Gastroesophageal sphincter (tissue), 4 donors: Measurements from ENCODE around the gene SETD1B. TPM values are rescaled to one million over a fixed set of nuclear protein-coding genes. Genes with fewer than 3 reads are reported as not detected.

Experiments
- ATAC-seq: fragments of 150-250 bp; one replicate; pipeline ENCODE4 v1.9.1; 2016; ENCODE audit warnings: mild to moderate bottlenecking, moderate library complexity
- H3K27ac ChIP-seq, 4 donors: fragments of 200-600 bp; sonication (generic) in 3 of 4; 1 replicate in 3 of 4; 2 replicates in 1 of 4; pipeline ENCODE4 v1.5.1; 2016 to 2019
- H3K27me3 ChIP-seq: fragments of 200-600 bp; sonication (generic); one replicate; pipeline ENCODE4 v1.5.1; 2019
- H3K36me3 ChIP-seq, 2 donors: fragments of 200-600 bp; sonication (generic); one replicate each; pipeline ENCODE4 v1.5.1; 2019; ENCODE audit warnings: control low read depth in 1 of 2
- H3K4me1 ChIP-seq, 3 donors: fragments of 200-600 bp; sonication (generic); 1 replicate in 2 of 3; 2 replicates in 1 of 3; pipeline ENCODE4 v1.5.1; 2016 to 2019; ENCODE audit warnings: control low read depth in 2 of 3
- H3K4me3 ChIP-seq, 2 donors: fragments of 200-600 bp; sonication (generic); one replicate each; pipeline ENCODE4 v1.5.1; 2019; ENCODE audit warnings: mild to moderate bottlenecking in 1 of 2, moderate library complexity in 1 of 2
- H3K9me3 ChIP-seq, 3 donors: fragments of 200-600 bp; sonication (generic); one replicate each; pipeline ENCODE4 v1.5.1; 2017 to 2019; ENCODE audit warnings: control low read depth in 2 of 3
- EP300 ChIP-seq: sonication (generic); formaldehyde crosslinking; IDR thresholded peaks from one replicate; pipeline ENCODE4 v1.6.1; 2017; ENCODE audit warnings: antibody characterized with exemption, mild to moderate bottlenecking
- POLR2A ChIP-seq, 2 donors: fragments of 450-650 bp; IDR thresholded peaks; one replicate each; pipeline ENCODE4 v1.6.1; 2017; ENCODE audit warnings: antibody characterized with exemption in 2 of 2, mild to moderate bottlenecking in 2 of 2, moderate library complexity in 1 of 2
- POLR2AphosphoS5 ChIP-seq: sonication (generic); formaldehyde crosslinking; IDR thresholded peaks from one replicate; pipeline ENCODE4 v1.6.1; 2017; ENCODE audit warnings: antibody characterized with exemption
- WGBS, 2 donors: methylation state at CpG; one replicate each; pipeline ENCODE4 v1.1.5; 2018; ENCODE audit warnings: low coverage in 1 of 2; 5-methylcytosine and 5-hydroxymethylcytosine counted together
- total RNA-seq, 4 donors: library from RNA; depleted of rRNA; stranded (reverse); fragments of >200 nt; gene quantifications; one replicate each; pipeline ENCODE4 v1.1.0, GENCODE V29; 2016
- TF ChIP-seq, protein P1 (sequence below), 4 experiments: fragments of 200-600 bp in 2 of 4; fragments of 450-650 bp in 2 of 4; sonication (generic) in 1 of 4; IDR thresholded peaks; one replicate each; pipeline ENCODE4 v1.5.1; 2017 to 2019; ENCODE audit warnings: antibody characterized with exemption in 4 of 4, mild to moderate bottlenecking in 2 of 4, moderate library complexity in 2 of 4

The SETD1B gene
- total RNA-seq, 4 donors from 2014 or later = 9.6 to 25.1 (median 20.3) TPM

DNA sequence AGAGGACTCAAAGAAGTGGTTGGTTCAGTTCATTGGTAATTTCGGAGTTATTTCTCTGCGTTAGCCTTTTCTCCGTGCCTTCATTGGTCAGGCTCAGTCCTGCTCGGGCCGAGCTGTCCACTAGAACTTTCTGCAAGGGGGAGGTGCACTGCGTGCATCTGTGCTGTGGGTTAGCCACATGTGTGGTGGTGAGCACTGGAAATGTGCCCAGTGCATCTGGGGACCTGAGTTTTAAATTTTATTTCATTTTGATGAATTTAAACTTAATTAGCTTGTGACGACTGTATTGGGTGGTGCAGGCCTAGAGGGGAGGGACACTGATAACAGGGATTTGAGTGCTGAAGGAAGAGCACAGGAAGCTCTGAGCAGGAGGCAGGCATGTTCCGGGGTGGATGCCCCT, 24.5 kb downstream of the SETD1B start:
- peak overlapping the region in 1 of 4 donors; percentile 16 for H3K27ac ChIP-seq
- TF ChIP-seq, protein P1, sequence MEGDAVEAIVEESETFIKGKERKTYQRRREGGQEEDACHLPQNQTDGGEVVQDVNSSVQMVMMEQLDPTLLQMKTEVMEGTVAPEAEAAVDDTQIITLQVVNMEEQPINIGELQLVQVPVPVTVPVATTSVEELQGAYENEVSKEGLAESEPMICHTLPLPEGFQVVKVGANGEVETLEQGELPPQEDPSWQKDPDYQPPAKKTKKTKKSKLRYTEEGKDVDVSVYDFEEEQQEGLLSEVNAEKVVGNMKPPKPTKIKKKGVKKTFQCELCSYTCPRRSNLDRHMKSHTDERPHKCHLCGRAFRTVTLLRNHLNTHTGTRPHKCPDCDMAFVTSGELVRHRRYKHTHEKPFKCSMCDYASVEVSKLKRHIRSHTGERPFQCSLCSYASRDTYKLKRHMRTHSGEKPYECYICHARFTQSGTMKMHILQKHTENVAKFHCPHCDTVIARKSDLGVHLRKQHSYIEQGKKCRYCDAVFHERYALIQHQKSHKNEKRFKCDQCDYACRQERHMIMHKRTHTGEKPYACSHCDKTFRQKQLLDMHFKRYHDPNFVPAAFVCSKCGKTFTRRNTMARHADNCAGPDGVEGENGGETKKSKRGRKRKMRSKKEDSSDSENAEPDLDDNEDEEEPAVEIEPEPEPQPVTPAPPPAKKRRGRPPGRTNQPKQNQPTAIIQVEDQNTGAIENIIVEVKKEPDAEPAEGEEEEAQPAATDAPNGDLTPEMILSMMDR (IDR thresholded peaks at IDR 0.05) = no peak
- TF ChIP-seq POLR2AphosphoS5 = no peak
- TF ChIP-seq POLR2A (IDR thresholded peaks at IDR 0.05) = no peak
- TF ChIP-seq EP300 = no peak
- H3K4me1 ChIP-seq = peaks cover 0 to 25% (median 0%) of the 10 kb centered on the region in 3 donors
- H3K27me3 ChIP-seq = no peaks in the 10 kb centered on the region
- peaks cover 0 to 95% of the 10 kb centered on the region in 2 donors for H3K36me3 ChIP-seq
- ATAC-seq = no peak
- H3K9me3 ChIP-seq = no peaks in the 10 kb centered on the region
- WGBS, 2 donors = 72 to 90% methylated on average over 5 to 6 of the region's 8 CpGs
- no peak overlapping the region for H3K4me3 ChIP-seq

DNA sequence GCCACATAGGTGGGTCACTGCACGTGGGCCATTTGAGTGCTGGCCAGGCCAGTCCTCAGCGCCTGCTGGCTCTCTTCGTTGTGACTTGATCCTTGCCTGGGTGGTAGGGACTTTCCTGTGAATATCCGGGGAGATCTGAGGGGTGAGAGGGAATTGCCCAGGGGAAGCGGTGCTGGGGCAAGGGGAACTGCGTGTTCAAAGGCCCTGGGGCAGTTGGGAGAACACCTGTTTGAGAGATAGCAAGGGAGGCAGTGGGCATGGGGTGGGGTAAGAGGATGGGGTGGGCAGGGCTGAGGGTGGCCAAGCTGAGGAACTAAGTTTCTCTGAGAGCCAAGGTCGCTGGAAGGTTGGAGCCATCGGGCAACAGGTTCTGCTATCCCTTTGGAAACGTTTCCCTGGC, 25.0 kb downstream of the SETD1B start:
- Histone ChIP-seq H3K36me3 (peaks cover 0 to 90% of the 10 kb centered on the region in 2 donors), H3K4me3 (no peak overlapping the region), H3K27ac (peak overlapping the region in 3 of 4 donors; percentile 0 to 39 (median 16)), H3K4me1 (peaks cover 0 to 25% (median 0%) of the 10 kb centered on the region in 3 donors), H3K27me3 (no peaks in the 10 kb centered on the region), H3K9me3 (no peaks in the 10 kb centered on the region)
- TF ChIP-seq, protein P1 (IDR thresholded peaks at IDR 0.05) = no peak
- TF ChIP-seq EP300 (no peak), POLR2A (IDR thresholded peaks at IDR 0.05) (no peak), POLR2AphosphoS5 (no peak)
- ATAC-seq = no peak
- WGBS, 2 donors = 82 to 87% methylated on average over 4 of the region's 9 CpGs

DNA sequence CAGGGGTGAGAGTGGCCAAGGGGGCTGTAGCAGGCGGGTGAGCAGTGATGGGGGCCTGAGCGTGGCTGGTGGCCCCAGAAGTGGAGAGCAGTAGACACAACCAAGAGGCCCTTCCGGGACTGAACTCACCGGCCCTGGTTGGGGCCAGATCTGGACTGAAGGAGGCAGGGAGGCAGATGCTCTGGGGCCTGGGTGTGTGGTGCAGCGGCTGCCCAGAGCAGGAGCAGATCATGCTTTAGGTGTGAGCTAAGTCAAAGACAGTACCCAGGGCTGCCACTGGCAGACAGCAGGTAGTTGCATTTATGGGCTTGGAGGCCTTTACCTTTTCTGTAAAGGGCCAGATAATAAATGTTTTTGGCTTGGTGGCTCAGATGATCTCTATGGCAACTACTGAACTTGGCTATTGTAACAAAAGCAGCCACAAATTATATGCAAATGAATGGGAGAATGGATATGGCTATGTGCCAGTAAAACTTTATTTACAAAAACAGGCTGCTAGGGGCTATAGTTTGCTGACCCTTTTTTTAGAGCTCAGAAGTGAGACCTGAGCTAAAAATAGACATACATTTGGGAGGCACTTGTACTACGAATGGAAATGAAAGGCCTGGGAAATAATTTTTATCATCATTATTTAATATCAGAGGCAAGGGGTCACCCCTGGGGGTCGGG, 25.6 kb downstream of the SETD1B start:
- H3K27me3 ChIP-seq = no peaks in the 10 kb centered on the region
- H3K9me3 ChIP-seq = no peaks in the 10 kb centered on the region
- 33 to 71% methylated on average over 1 to 4 of the region's 7 CpGs for WGBS, 2 donors
- TF ChIP-seq, protein P1 (IDR thresholded peaks at IDR 0.05) = peak in 1 of 4 experiments; percentile 13
- no peak for TF ChIP-seq POLR2A (IDR thresholded peaks at IDR 0.05)
- ATAC-seq = no peak
- peak overlapping the region in 3 of 4 donors; percentile 0 to 39 (median 16) for H3K27ac ChIP-seq
- H3K4me3 ChIP-seq = no peak overlapping the region
- H3K36me3 ChIP-seq = peaks cover 0 to 84% of the 10 kb centered on the region in 2 donors
- H3K4me1 ChIP-seq = peaks cover 0 to 25% (median 0%) of the 10 kb centered on the region in 3 donors

DNA sequence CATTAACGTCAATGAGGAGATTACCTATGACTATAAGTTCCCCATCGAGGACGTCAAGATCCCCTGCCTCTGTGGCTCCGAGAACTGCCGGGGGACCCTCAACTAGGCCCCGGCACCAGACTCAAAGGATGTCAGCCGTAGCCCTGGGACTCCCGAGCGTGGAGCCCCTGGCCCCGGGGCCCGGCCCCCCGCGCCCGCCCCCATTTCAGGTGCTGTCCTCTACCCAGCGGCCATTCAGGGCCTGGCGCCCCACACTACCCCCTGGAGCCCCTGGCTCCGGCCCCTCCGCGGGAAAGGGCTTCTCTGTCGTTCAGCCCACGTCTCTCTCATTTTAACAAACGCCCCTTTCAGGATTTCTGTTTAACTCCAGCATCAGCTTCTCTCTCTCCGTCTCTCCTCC, 26.3 kb downstream of the SETD1B start:
- H3K4me3 ChIP-seq = no peak overlapping the region
- WGBS, 2 donors = 78 to 87% methylated on average over 3 to 11 of the region's 23 CpGs
- peaks cover 0 to 77% of the 10 kb centered on the region in 2 donors for H3K36me3 ChIP-seq
- ATAC-seq = no peak
- H3K9me3 ChIP-seq = no peaks in the 10 kb centered on the region
- H3K4me1 ChIP-seq = peaks cover 0 to 24% (median 0%) of the 10 kb centered on the region in 3 donors
- no peaks in the 10 kb centered on the region for H3K27me3 ChIP-seq
- TF ChIP-seq, protein P1 (IDR thresholded peaks at IDR 0.05) = no peak
- TF ChIP-seq EP300 (no peak), POLR2A (IDR thresholded peaks at IDR 0.05) (no peak), POLR2AphosphoS5 (no peak)
- peak overlapping the region in 2 of 4 donors; percentile 16 to 39 for H3K27ac ChIP-seq
